ENCODE measurements around the gene NAALADL2.

DNA sequence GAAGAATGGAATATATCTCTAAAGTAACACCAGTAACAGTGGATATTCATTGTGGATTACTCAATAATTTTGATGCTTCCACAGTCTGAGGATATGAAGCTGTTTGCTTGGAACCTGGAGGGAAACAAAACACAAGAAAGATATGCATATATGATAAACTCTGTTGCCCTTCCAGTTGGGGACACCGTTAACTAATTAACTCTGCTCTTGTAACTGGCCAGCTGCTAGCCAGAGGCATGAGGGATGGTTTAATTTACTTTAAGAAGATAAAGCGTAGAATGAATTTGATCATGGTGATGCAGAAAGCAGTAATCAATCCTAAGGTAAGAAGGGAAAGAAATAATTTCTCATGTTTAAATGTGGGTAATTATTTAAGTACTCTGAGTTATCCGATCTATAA is 442.6 kb downstream of the NAALADL2 start:
- no peak for TF ChIP-seq JUN (IDR thresholded peaks at IDR 0.05; ENCODE audit: borderline replicate concordance, insufficient read depth, insufficient read length, low read depth)
- no peak for TF ChIP-seq POLR2A (IDR thresholded peaks at IDR 0.05; ENCODE audit: low read depth, low read length)
- no peak for TF ChIP-seq CTCF (IDR thresholded peaks at IDR 0.05; ENCODE audit: extremely low read depth in 1 of 2, insufficient read depth in 1 of 2, low read depth in 1 of 2, low read length in 2 of 2)
- TF ChIP-seq, protein P1, sequence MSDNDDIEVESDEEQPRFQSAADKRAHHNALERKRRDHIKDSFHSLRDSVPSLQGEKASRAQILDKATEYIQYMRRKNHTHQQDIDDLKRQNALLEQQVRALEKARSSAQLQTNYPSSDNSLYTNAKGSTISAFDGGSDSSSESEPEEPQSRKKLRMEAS (IDR thresholded peaks at IDR 0.05; ENCODE audit: insufficient read depth, insufficient read length), result no peak
- TF ChIP-seq EZH2 (IDR thresholded peaks at IDR 0.05; ENCODE audit: borderline replicate concordance, low read depth, low read length, severe bottlenecking), result no peak
- no peak for TF ChIP-seq POLR2AphosphoS5 (IDR thresholded peaks at IDR 0.05; ENCODE audit: insufficient read depth, low read depth, low read length)
- TF ChIP-seq MYC (IDR thresholded peaks at IDR 0.05; ENCODE audit: low read depth, low read length), result no peak

Measured in endothelial cell of umbilical vein (primary cell).